Measurements from ENCODE around the gene UBE3B.

The UBE3B gene

DNA sequence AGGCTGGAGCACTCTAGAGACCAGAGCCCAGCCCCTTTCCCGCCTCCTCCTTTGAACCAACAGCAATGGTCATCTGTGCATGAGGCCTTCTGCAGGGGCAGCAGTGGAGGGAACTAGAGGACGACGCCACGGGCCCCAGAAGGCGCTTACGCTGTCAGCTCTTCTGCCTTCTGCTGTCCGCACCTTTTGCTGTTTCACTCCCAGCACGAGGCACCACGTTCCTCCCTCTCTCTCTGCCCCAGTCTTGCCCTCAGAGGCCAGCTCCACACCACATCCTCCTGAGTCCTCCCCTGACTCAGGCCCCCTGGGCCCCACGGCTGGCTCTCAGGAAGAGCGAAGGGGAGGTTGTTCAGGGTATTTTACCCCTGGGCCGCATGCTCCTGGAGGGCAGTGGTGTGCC is 80.4 kb downstream of the UBE3B start:
- no peak for DNase-seq

DNA sequence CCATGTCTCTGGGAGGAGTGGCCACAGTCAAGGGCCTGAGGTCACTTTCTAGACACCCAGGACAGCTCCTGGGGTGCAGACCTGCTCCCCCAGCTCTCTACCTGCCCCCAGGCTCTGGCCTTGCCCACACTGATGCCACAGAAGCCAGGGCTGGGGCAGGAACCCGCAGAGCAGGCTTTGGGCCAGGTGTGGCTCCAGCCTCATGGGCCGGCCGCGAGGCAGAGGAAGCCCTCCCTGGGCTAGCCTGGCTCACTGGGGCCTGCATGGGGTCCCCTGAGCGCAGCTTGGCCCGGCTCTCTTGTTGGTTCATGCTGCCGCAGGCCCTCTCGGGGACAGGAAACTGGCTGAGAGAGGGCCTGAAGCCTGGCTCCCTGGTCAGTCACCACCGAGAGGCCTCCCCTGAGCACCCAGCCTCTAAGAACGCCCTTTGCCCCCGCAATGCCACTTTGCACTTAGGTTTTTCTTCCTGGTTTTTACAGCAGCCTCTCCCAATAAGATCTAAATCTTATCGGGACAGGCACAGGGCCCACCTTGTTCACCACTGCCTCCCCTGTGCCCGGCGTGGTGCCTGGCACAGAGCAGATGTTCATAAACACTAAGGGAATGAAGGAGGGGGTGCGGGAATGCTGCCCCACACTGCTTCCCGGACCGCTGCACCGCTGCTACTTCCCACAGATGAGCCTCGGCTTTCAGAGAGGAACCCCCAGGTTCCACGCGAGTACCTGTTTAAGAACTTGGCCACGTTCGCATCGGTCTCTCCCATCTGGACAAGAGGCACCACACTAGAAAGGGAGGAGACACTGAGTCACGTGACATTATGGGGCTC is 81.2 kb downstream of the UBE3B start:
- no peak for DNase-seq

DNA sequence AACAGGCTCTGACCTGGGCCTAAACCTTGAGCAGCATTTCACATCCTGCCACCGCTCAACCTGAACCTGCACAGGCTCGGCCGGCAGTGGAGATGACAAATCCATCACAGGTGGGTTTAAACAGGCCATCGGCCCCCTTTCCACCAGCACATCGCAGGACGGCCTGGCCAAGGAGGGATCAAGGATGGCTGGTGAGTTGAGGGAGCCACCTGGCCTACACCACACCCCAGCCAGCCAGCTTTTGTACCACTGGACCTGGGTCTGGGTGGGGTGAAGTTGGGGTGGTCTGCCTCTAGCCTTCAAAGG is 81.7 kb downstream of the UBE3B start:
- no peak for DNase-seq

DNA sequence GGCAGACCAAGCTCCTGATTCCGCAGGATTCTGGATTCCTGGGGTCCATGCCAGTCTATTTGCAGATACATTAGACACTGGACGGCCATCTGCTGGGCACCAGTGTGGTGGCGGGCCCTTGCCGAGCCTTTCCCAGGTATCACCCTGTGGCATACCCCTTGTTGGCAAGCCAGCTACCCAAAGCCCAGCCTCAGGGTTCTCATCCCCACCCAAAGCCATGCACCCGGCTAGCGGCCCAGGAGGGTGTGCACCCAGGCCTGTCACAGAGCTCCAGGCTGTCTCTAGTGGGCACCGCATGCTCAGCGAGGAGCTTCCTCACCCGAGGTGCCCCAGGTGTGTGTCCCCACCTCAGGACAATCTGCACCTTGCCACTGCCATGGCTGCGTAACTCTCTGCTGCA is 82.2 kb downstream of the UBE3B start:
- no peak for DNase-seq

DNA sequence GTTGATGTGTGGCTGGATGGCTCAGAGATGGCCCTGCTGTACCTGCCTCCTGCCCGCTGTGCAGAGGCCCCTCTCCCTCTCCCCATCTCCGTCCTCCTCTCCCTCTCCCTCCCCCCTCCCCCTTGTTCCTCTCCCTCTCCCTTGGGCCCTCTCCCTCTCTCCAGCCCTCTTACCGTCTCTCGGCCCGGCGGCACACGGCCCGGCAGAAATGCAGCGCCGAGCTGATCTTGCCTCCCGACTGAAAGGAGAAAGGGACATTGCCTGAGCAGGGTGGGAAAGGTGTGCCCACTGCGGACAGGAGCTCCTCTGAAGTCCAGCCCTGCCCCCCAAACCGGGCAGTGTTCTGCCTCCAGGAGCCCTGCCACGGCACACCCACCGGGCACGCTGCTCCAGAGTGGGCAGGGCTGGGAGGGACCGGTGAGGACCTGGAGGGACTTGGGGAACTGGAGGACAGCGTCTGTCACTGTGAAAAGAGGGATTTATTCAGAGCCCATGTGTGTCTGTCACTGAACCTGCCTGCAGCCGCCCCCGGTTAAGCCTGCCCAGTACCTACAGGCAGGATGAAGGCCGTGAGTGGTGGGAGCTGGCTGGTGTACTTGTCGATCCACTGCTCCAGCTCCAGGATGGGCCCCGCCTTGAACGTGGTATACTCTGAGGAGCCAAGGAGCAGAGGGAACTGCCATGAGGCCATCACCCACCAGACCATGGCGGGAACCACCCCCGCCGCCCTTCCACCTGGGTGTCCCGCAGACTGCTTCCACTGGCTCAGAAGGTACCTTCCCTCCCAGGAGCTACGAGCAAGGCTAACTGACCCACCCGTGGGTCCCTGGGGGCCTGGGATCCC is 83.7 kb downstream of the UBE3B start:
- DNase-seq: no peak

DNA sequence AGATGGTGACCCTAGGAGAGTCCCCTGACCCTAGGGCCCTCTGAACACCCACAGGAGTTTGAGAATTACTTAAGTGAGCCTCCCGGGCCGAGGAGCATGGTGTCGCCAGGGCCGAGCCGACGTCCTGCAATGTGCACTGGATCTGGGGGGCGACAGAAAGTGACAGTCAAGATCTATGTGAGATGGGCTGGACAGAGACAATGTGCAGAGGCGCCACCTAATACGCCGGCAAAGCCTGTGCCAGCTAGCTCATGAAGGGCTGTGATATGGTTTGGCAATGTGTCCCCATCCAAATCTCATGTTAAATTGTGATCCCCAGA is 84.2 kb downstream of the UBE3B start:
- DNase-seq: no peak

DNA sequence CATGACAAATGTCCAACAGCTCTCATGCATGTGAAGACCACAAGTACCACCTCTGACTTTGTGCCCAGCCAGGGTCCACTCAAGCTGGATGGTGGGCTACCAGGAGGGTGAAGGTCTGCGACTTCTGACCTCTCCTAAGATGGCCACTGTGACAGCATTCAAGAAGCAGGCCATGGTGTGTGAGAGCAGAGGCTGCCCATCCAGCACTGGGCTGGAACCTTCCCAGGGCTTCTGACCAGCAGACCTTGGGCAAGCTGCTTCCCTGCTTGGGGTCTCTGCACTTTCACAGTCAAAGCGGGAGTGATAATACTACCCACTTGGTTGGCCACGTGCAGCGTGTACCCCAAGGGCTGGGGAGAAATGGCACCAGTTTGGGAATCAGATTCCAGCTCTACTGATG is 85.4 kb downstream of the UBE3B start:
- no peak for DNase-seq

DNA sequence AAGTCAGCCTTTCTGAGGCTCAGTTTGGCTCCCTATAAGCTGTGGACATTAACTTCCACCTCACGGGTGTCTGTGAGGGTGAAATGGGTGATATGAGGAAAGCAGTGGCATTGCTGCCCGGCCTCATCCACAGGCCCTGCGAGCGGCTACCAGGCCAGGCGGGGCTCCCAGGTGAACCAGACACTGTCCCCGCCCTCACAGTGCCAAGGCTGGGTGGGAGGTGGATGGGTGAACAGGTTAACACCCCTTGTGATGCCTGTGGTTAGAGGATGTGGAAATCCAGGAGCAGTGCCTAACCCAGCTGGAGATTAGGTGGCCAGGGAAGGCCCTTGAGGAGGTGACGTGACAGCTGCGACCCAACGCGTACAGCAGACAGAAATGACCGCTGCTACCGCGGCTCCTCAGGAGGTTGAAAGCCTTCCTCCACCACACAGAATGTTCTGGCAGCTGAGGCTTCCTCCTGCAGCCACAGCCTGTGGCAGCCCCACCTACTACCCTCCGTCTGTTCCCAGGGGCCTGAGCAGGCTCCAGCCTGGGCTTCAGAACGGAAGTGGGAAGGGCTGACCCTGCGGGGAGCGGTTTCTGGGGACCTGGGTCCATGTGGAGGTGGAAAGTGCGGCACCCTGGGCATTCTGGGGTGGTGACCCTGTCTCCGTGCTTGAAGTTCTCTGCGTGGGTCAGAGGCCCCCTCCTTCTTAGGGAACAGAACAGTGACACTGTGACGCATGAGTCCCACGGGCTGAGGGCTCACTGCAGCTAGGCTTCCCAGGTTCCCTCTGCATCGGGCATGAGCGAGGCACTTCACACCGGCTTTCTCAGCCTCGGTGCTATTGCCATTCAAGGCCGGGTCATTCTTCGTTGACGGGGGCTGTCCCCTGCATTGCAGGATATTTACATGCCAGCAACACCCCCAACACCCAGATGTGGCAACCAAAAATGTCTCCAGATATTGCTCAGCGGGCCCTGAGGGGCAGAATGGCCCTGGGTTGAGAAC is 86.2 kb downstream of the UBE3B start:
- DNase-seq: no peak

DNA sequence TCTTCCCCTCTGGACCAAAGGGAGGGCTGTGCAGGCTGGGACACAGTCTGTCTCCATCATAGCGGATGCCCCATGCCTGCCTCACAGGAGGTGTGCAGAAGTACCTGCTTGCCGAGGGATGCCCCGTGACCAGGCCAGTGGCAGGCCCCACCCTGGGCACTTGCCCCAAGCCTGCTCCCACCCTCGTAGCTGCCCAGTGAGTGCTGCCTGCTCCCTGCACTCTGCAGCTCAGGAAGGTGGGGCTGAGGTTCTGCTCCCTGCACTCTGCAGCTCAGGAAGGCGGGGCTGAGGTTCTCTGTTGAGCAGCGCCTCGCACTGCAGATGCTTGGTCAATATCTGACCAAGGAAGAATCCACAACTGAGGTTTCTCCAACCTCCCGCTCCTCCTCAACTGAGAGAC is 89.0 kb downstream of the UBE3B start:
- DNase-seq: no peak

DNA sequence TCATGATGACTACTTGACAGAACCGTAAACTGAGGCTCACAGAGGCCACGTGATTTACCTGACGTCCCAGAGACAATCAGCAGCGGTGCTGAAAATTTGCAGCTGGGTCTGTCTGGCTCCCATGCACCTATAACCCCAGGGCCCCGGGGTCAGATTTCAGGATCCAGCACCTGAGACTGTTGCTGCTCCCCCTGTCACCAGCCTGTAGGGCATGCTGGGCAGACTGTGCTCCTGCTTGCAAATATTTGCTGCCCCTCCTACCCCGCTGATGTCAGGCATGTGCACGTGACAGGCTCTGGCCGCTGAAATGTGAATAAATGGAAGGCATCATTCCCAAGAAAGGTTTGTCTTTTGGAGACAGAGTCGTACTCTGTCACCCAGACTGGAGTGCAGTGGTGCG is 89.9 kb downstream of the UBE3B start:
- no peak for DNase-seq

DNA sequence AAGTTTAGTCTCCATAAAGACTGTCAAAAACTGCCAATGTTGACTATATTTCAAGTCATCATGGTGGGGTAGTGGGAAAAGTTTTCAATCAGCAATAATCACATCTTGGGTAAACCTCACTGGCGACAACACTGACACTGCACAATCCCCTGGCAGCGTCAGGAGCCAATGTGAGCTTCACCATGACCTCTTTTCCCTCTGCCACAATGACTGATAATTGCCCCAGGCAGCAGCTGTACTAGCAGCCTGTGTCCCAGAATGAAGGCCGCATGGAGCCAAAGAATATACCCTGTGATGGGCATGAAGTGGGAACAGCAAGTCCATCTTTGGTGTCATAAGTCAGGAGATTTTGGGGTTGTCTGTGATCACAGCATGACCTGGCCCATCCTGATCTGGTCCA is 90.5 kb downstream of the UBE3B start:
- DNase-seq: no peak

DNA sequence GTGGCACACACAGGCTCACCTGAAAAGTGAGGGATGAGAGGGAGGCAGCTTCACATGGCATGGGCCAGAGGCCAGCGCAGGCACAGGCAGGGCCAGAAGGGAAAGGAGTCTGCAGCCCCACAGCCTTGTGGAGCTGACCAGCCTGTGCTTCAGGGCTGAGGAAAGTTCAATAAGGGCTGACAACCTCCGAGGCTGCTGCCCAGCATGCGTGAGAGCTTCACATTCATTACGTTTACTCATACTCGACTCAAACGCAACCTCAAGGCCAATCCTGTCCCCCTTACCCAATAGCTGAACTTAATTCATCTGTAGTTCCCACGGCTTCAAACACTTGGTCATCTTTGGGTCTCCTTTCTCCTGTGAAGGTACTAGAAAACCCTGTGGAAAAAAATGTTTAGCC is 91.1 kb downstream of the UBE3B start:
- DNase-seq: no peak

DNA sequence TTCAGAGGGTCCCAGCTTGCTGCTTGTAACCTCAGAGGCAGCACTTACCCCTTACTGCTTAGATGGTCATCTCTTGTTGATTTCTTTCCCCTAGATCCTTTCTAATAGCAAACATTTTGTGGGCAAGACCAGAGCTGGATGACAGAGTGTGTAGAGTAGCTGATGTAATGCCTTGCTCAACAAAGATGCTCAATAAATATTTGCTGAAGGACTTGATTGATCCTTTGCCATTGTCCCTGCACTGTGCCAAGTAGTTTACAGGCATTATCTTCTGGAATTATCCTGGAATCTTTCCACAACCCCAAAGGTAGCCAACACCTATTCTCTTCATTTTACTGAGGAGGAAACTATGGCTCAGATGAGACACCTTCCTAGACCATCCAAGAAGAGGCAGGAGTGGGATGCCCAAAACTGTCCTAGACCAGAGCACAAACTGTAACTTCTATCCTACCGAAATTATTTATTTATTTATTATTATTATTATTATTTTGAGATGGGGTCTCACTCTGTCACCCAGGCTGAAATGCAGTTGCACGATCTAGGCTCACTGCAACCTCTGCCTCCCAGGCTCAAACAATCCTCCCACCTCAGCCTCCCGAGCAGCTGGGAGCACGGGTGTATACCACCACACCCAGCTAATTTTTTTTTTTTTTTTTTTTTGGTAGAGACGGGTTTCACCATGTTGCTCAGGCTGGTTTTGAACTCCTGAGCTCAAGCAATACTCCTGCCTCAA is 94.5 kb downstream of the UBE3B start:
- DNase-seq: no peak

DNA sequence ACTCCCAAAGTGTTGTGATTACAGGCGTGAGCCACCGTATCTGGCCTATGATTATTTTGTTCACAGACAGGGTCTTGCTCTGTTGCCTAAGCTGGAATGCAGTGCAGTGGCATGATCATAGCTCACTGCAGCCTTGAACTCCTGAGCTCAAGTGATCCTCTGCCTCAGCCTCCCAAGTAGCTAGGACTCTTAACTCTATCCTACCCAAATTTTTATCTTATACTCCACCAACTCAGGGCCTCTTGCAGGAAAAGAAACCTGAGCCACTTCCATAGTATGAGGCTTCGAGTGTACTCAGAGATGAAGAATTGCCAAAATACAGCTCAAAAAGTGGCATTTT is 95.0 kb downstream of the UBE3B start:
- DNase-seq: no peak

DNA sequence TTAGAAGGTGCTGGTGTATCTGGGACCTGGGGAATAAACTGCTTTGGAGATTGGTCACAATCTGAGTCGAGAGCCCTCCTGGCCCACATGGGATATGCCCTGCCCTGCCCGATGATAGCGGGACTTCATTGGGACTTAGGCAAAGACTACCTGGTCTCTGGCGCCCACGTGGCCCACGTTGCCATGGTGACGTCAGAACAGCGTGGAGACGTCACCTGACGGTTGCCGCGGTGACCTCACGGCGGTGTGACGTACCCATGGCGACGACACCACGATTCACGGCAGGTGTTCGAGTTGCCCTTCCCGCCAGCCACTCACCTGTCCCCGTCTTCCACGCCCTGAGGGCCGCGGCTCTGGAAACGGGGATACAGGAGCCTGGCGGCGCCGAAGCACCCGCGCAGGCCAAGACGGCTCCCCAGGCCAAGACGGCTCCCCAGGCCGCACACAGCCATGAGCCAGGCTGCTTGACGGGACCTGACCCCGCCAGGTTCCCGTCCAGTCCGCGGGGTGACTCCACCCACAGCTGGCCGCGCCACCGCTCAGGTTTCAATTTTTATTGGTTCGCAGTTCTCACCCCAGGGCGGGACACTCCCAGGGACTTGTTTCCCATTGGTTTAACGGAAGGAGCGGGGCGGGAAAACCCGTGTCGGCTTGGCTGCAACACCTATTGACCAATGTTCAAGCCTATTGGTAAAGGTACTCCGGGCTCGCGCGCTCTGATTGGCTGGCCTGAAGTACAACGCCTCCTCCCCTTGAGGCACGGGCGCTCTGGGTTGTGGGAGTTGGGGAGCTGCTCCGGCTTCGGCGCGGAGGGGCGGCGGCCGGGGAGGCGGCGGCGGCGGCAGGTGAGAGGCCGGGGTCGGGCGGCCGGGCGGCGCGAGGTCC is 95.8 kb downstream of the UBE3B start, which contains the start of the genes MMAB and MVK:
Gene MMAB (minus strand): TSS at position 476 of the 885 bp plus-strand sequence. CDS start 24 bp downstream, at position 452.
Gene MVK (plus strand): TSS at position 766 of the 885 bp plus-strand sequence. CDS start 1,029 bp downstream, outside the sequence.
- DNase-seq: peak; percentile 99 to 100

DNA sequence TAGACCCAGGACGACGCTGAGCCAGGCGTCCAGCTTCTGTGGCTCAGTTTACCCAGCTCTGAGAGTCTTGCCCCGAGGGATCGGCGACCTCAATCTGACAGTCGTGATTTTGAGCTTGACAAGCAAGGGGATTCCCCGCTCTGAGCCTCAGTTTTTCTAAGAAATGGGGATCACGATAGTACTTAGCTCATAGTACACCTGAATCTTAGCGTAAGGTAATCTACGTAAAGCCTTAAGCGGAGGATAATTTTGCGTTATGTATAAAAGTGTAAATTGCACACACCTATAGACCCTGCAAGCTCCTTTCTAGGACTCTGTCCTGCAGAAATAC is 96.4 kb downstream of the UBE3B start:
- DNase-seq: no peak

DNA sequence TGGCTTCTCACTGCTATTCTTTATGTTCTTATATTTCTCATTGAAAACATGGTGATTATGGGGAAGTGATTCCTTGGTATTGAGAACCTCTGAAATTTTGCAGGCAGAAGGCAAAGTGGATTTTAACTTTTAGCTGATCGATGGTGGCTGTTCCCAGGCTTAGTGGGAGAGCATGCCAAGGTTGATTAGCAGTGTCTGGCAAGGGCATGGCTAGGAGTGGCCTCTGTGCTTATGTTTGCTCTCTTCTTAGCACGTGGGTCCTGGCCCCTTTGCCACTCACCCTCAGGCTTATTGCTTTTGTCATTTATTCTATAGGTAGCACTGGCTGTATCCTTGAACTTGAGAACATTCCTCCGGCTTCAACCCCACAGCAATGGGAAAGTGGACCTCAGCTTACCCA is 98.2 kb downstream of the UBE3B start:
- no peak for DNase-seq

DNA sequence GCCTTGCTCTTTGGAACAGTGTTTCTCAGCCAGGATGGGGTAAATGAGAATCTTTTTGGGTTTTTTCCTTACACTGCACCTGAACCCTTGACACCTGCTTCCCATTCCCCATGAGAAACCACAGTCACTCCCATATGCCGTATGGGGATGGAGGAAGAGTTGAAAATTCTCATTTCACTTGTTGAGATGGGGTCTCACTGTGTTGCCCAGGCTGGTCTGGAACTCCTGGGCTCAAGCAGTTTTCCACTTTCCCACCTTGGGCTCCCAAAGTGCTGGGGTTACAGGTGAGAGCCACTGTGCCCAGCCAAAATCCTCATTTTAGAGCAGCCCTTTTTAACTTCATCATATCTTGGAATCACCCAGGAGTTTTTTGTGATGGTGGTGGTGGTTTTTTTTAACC is 99.9 kb downstream of the UBE3B start:
- no peak for DNase-seq

DNA sequence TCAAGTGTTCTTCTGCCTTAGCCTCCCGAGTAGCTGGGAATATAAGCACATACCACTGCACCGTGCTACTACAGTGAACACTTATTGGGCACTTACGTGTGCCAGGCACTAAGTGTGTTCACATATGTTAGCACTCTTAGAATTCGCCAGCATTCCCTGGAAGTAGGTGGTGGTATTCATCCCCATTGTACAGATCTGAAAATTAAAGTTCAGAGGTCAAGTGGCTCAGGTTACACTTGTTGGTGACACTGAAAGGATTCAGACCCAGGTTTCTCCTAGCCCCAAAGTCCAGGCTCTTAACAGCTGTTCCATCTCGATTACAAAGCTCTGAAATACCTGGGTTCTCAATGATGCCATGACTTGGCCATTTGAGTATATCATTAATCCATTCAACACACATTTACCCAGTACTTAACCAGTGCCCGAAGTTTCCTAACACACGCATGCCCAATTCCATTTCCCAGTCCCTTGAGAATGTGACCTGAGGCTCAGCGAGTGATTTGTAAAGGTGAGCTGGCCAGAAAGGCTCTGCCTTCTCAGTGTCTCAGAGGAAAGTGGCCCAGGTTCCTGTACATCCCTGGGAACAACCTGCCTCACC is 101.0 kb downstream of the UBE3B start:
- no peak for DNase-seq

DNA sequence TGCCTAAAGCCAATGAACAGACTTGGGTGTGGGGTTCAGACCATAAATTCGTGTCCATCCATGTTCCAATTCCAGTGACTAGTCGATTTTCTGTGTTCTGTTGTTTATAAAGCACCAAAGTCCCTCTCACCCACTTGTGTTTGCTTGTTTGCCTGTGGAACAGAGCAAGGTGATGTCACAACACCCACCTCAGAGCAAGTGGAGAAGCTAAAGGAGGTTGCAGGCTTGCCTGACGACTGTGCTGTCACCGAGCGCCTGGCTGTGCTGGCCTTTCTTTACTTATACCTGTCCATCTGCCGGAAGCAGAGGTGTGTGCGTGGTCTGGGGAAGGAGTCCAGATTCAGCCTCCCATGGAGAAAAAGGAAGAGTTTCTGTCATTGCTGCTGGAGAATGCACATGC is 102.2 kb downstream of the UBE3B start:
- no peak for DNase-seq

DNA sequence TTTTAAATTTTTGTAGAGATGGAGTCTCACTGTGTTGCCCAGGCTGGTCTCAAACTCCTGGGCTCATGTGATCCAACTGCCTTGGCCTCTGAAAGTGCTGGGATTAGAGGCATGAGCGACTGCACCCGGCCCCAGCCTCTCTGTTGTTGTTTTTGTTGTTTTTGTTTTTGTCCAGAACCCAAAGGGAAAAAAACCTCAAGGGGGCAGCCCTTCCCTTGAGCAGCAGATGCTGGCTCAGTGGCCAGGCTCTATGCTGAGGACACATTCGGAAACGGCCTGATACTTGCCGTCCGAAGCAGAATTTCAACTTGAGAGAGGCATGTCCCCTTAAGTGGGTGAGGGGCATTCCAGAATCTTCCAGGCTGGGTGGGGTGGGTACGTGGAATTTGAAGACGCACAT is 102.8 kb downstream of the UBE3B start:
- no peak for DNase-seq

Measured in CD4-positive, alpha-beta T cell treated with Interleukin-1 beta for 1 hour (primary cell).